Sigmoid colon (tissue), 7 donors: ENCODE measurements around the gene MRPL19. TPM values are rescaled to one million over a fixed set of nuclear protein-coding genes. Genes with fewer than 3 reads are reported as not detected.

Experiments used
- DNase-seq: peaks from one replicate; pipeline ENCODE4 v3.0.0-alpha.2; 2019
- H3K27ac ChIP-seq, 4 donors: fragments of 200-600 bp; sonication (generic); one replicate each; pipeline ENCODE4 v1.5.1; 2016 to 2019; ENCODE audit warnings: mild to moderate bottlenecking in 1 of 4
- H3K27me3 ChIP-seq, 3 donors: fragments of 200-600 bp; sonication (generic); one replicate each; pipeline ENCODE4 v1.5.1; 2019; ENCODE audit warnings: mild to moderate bottlenecking in 1 of 3
- H3K36me3 ChIP-seq, 4 donors: fragments of 200-600 bp; sonication (generic); one replicate each; pipeline ENCODE4 v1.5.1; 2016 to 2019
- H3K4me1 ChIP-seq, 4 donors: fragments of 200-600 bp; sonication (generic); one replicate each; pipeline ENCODE4 v1.5.1; 2017 to 2019
- H3K4me3 ChIP-seq, 4 donors: fragments of 200-600 bp; sonication (generic); one replicate each; pipeline ENCODE4 v1.5.1; 2017 to 2019; ENCODE audit warnings: mild to moderate bottlenecking in 2 of 4, moderate library complexity in 1 of 4
- H3K9me3 ChIP-seq, 4 donors: fragments of 200-600 bp in 3 of 4; sonication (generic) in 3 of 4; one replicate each; pipeline versions ENCODE4 v1.5.1 to v1.6.1; 2013 to 2019
- EP300 ChIP-seq, 4 donors: sonication (generic); formaldehyde crosslinking; IDR thresholded peaks; one replicate each; pipeline ENCODE4 v1.6.1; 2017; ENCODE audit warnings: antibody characterized with exemption in 4 of 4
- POLR2A ChIP-seq, 2 donors: fragments of 450-650 bp; IDR thresholded peaks; one replicate each; pipeline ENCODE4 v1.6.1; 2016; ENCODE audit warnings: antibody characterized with exemption in 2 of 2, mild to moderate bottlenecking in 2 of 2, moderate library complexity in 2 of 2
- POLR2AphosphoS5 ChIP-seq, 4 donors: sonication (generic); formaldehyde crosslinking; IDR thresholded peaks; one replicate each; pipeline ENCODE4 v1.6.1; 2017; ENCODE audit warnings: antibody characterized with exemption in 4 of 4
- WGBS, 2 donors: extraction: QIAGEN DNeasy Blood & Tissue Kit; methylation state at CpG; one replicate each; pipeline ENCODE4 v1.1.7; 2013; 5-methylcytosine and 5-hydroxymethylcytosine counted together
- intact Hi-C: fragments of 100-400 bp; cut with DNase I; formaldehyde crosslinking; loops from one replicate; pipeline ENCODE4 v1.15.1; 2023
- polyA plus RNA-seq, 3 donors: library from polyadenylated mRNA; stranded (reverse); fragments of 200-250 nt; gene quantifications; one replicate each; pipeline ENCODE4 v1.2.3, GENCODE V29; 2013
- total RNA-seq, 4 donors: library from RNA; depleted of rRNA; stranded (reverse); fragments of >200 nt; gene quantifications; one replicate each; pipeline ENCODE4 v1.1.0, GENCODE V29; 2016
- TF ChIP-seq, protein P1 (sequence below), 4 experiments: fragments of 450-650 bp in 3 of 4; fragments of 200-600 bp in 1 of 4; IDR thresholded peaks; one replicate each; pipeline ENCODE4 v1.5.1; 2016 to 2019; ENCODE audit warnings: antibody characterized with exemption in 4 of 4, mild to moderate bottlenecking in 3 of 4, moderate library complexity in 2 of 4
- donor health status: healthy with polysubstance abuse.
- donor health status: Bipolar disorder and iron deficiency.
- donor health status: healthy.

MRPL19 gene
- total and polyA plus RNA-seq, 7 donors: 24.8 to 52.1 (median 36.4) TPM

DNA sequence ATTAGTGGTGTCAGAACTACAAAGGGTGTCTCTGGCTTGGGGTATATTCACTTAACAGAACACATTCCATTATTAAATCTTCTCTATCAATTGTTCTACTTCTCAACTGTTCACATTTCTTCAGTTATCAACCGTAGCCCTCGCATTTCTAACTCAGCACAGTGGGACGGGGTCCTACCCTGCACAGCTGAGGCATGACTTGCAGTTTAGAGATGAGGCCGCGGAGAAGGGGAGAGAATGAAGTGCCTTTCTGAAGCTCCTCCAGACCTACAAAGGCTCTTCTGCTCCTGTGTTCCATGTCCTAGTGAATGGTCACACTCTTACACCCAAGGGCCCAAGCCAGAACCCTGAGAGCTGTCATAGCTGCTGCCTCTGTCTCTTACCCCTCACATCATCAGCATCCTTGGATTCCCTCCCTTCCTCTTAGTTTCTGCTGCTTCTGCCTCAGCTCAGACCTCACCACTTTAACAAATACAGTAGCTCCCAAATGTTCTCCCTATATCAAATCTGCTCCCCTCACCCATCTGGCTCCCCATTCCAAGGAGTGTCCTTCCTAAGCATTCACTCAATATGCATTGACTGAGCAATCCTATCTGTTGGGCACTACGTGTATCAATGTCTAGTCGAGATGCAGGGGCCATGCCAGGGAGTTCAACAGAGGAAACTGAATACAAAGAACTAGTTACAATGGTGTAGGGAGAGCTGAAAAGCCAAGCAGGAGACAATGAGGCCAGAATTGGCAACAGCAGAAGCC, 34.3 kb upstream of the MRPL19 start:
- Histone ChIP-seq H3K4me3 (no peak overlapping the region), H3K27me3 (peaks cover 0 to 12% (median 0%) of the 10 kb centered on the region in 3 donors), H3K27ac (no peak overlapping the region), H3K4me1 (peaks cover 0 to 5% (median 1%) of the 10 kb centered on the region in 4 donors), H3K9me3 (no peaks in the 10 kb centered on the region), H3K36me3 (no peaks in the 10 kb centered on the region)
- 84 to 87% methylated on average over 7 of the region's 7 CpGs for WGBS, 2 donors
- TF ChIP-seq, protein P1, sequence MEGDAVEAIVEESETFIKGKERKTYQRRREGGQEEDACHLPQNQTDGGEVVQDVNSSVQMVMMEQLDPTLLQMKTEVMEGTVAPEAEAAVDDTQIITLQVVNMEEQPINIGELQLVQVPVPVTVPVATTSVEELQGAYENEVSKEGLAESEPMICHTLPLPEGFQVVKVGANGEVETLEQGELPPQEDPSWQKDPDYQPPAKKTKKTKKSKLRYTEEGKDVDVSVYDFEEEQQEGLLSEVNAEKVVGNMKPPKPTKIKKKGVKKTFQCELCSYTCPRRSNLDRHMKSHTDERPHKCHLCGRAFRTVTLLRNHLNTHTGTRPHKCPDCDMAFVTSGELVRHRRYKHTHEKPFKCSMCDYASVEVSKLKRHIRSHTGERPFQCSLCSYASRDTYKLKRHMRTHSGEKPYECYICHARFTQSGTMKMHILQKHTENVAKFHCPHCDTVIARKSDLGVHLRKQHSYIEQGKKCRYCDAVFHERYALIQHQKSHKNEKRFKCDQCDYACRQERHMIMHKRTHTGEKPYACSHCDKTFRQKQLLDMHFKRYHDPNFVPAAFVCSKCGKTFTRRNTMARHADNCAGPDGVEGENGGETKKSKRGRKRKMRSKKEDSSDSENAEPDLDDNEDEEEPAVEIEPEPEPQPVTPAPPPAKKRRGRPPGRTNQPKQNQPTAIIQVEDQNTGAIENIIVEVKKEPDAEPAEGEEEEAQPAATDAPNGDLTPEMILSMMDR (IDR thresholded peaks at IDR 0.05): no peak
- TF ChIP-seq POLR2AphosphoS5 (IDR thresholded peaks at IDR 0.05): no peak
- TF ChIP-seq EP300 (IDR thresholded peaks at IDR 0.05): no peak
- TF ChIP-seq POLR2A (IDR thresholded peaks at IDR 0.05): no peak
- intact Hi-C loops: no loop called here
- no peak for DNase-seq

DNA sequence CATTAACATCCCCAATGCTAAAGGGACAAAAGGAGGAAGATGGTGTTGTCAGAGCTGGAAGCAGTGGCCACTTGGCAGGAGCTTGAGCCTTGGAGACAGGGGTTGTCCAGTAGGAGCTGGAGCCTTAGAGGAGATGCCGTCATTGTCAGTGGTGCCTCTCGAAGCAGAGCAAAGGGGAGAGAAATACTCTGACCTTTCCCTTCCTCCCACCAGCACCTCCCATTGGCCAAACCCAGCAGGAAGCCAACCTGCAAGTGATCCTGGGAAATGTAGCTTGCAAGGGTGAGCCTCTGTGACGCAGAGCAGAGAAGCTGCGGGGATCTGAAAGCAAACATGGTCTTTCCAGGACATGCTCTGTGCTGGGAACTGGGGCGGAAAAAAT, 33.7 kb upstream of the MRPL19 start:
- Histone ChIP-seq H3K4me1 (peaks cover 0 to 5% (median 1%) of the 10 kb centered on the region in 4 donors), H3K9me3 (no peaks in the 10 kb centered on the region), H3K36me3 (no peaks in the 10 kb centered on the region), H3K27ac (no peak overlapping the region), H3K27me3 (peaks cover 0 to 12% (median 0%) of the 10 kb centered on the region in 3 donors), H3K4me3 (no peak overlapping the region)
- intact Hi-C loops: no loop called here
- WGBS, 2 donors: 84 to 90% methylated on average over 5 of the region's 5 CpGs
- DNase-seq: no peak
- no peak for TF ChIP-seq EP300 (IDR thresholded peaks at IDR 0.05)
- TF ChIP-seq, protein P1 (IDR thresholded peaks at IDR 0.05): no peak
- TF ChIP-seq POLR2AphosphoS5 (IDR thresholded peaks at IDR 0.05): no peak
- TF ChIP-seq POLR2A (IDR thresholded peaks at IDR 0.05): no peak

DNA sequence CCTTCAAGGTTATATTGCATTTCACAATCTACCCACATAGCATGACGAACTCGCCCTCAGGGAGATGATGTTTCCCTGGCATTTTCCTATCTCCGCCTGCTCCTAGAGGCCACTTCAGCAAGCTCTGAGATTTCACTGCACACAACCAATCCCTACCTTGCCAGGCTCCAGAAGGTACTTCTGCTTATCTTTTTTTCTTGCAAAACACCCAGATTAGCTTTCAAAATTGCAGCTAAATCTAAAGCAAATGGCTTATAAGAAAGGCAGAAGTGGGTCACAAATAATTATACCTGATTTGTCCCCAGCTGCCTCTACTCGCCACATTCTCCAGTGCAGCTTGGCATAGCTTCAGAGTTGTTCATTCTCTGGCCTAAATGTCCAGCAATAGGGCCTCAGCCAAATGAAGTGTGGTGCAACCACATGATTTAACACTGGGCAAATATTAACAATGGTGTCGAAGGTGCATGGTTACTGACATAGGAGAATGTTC, 32.4 kb upstream of the MRPL19 start:
- H3K36me3 ChIP-seq: no peaks in the 10 kb centered on the region
- no peaks in the 10 kb centered on the region for H3K4me1 ChIP-seq
- H3K27me3 ChIP-seq: peaks cover 0 to 4% (median 0%) of the 10 kb centered on the region in 3 donors
- DNase-seq: no peak
- H3K4me3 ChIP-seq: no peak overlapping the region
- TF ChIP-seq EP300 (IDR thresholded peaks at IDR 0.05): no peak
- TF ChIP-seq, protein P1 (IDR thresholded peaks at IDR 0.05): no peak
- TF ChIP-seq POLR2AphosphoS5 (IDR thresholded peaks at IDR 0.05): no peak
- TF ChIP-seq POLR2A (IDR thresholded peaks at IDR 0.05): no peak
- no peaks in the 10 kb centered on the region for H3K9me3 ChIP-seq
- intact Hi-C loops: no loop called here
- no peak overlapping the region for H3K27ac ChIP-seq
- 87 to 91% methylated on average over 5 of the region's 5 CpGs for WGBS, 2 donors

DNA sequence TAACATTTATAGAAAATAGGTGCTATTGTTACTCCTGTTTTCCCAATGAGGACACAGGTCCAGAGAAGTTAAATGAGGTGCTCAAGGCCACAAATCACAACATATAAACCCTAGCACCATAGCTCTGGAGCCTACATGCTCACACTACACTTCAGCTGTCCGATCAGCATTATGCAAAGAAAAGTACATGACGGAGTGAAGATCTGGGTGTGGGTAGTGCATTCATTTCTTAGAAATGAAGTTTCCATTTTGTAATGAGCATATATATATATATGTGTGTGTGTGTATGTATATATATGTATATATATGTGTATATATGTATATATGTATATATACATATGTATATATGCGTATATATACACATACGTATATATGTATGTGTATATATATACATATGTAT, 30.2 kb upstream of the MRPL19 start:
- intact Hi-C loops: no loop called here
- no peaks in the 10 kb centered on the region for H3K4me1 ChIP-seq
- no peaks in the 10 kb centered on the region for H3K36me3 ChIP-seq
- WGBS, 2 donors: 93 to 96% methylated on average over 4 of the region's 4 CpGs
- no peaks in the 10 kb centered on the region for H3K27me3 ChIP-seq
- TF ChIP-seq, protein P1 (IDR thresholded peaks at IDR 0.05): no peak
- no peak for TF ChIP-seq POLR2AphosphoS5 (IDR thresholded peaks at IDR 0.05)
- TF ChIP-seq EP300 (IDR thresholded peaks at IDR 0.05): no peak
- no peak for TF ChIP-seq POLR2A (IDR thresholded peaks at IDR 0.05)
- H3K27ac ChIP-seq: no peak overlapping the region
- no peak for DNase-seq
- no peaks in the 10 kb centered on the region for H3K9me3 ChIP-seq
- H3K4me3 ChIP-seq: no peak overlapping the region
